ENCODE results near the gene WFIKKN2. TPM values are rescaled to one million over a fixed set of nuclear protein-coding genes. Genes with fewer than 3 reads are reported as not detected.
"Not testable (repeated sequence)": the region's sequence is repeated elsewhere in the genome, so short reads cannot be mapped to it uniquely, and the experiment has no call there.

Gene WFIKKN2
- total RNA-seq, 1 experiment from 2014 or later, result 0.11 TPM

- Mint-ChIP-seq H3K4me3 (no peak overlapping the region), H3K9me3 (no peaks in the 10 kb centered on the region), H3K36me3 (no peaks in the 10 kb centered on the region), H3K27ac (no peak overlapping the region), H3K4me1 (peaks cover 9% of the 10 kb centered on the region), H3K27me3 (ENCODE audit: low read depth) (no peaks in the 10 kb centered on the region)
- ChIA-PET POLR2A (no interaction called here), CTCF (interaction anchor here (1.3 kb wide), 1 partner anchor 77 kb away, joined by 3 read pairs; no protein-coding TSS in a partner anchor)
- ATAC-seq (no peak), DNase-seq (ENCODE audit: low spot score) (no peak)
- TF ChIP-seq ZNF121 (CRISPR knock-in tag; IDR thresholded peaks at IDR 0.05) (peak; percentile 84), PREB (CRISPR knock-in tag; IDR thresholded peaks at IDR 0.05; ENCODE audit: borderline replicate concordance) (no peak)
These were observed 37.5 kb downstream of the WFIKKN2 start for GRCh38 chr17:50872710-50873424.

GRCh38 chr17:50875074-50875473, 39.7 kb downstream of the WFIKKN2 start:
- no peak for TF ChIP-seq STAT6 (CRISPR knock-in tag; conservative IDR thresholded peaks at IDR 0.05; ENCODE audit: low read depth)
- TF ChIP-seq NFYB (CRISPR knock-in tag; conservative IDR thresholded peaks at IDR 0.05; ENCODE audit: low read depth), result no peak
- no peak for TF ChIP-seq JAZF1 (CRISPR knock-in tag; IDR thresholded peaks at IDR 0.05)
- no peak for TF ChIP-seq ELF4 (CRISPR knock-in tag; IDR thresholded peaks at IDR 0.05; ENCODE audit: low read depth)
- no peak for TF ChIP-seq ATF1 (CRISPR knock-in tag; IDR thresholded peaks at IDR 0.05)
- TF ChIP-seq NR1H2 (CRISPR knock-in tag; IDR thresholded peaks at IDR 0.05), result no peak
- no peak for TF ChIP-seq KAT7 (CRISPR knock-in tag; IDR thresholded peaks at IDR 0.05; ENCODE audit: borderline replicate concordance)
- no peak for TF ChIP-seq MLX (CRISPR knock-in tag; IDR thresholded peaks at IDR 0.05)
- ChIA-PET POLR2A (no interaction called here), CTCF (interaction anchor here (1.3 kb wide), 1 partner anchor 11 kb away, joined by 3 read pairs; no protein-coding TSS in a partner anchor)
- DNase-seq (ENCODE audit: low spot score) (no peak), ATAC-seq (no peak)
- no peaks in the 10 kb centered on the region; the same call in 1 of the 2 replicates for H3K27me3 Mint-ChIP-seq (ENCODE audit: low read depth)
- no peak overlapping the region for H3K27ac Mint-ChIP-seq
- no peaks in the 10 kb centered on the region for H3K4me1 Mint-ChIP-seq
- H3K9me3 Mint-ChIP-seq, result peaks cover 2% of the 10 kb centered on the region
- H3K36me3 Mint-ChIP-seq, result peaks cover 2% of the 10 kb centered on the region
- no peak overlapping the region for H3K4me3 Mint-ChIP-seq

- POLR2A ChIA-PET, result interaction anchor here (1.4 kb wide), 1 partner anchor 10 kb away, joined by 7 read pairs; the partner anchor contains the start of gene TOB1
- H3K4me3 Mint-ChIP-seq; CTCF ChIA-PET; DNase-seq (ENCODE audit: low spot score); H3K9me3 Mint-ChIP-seq; H3K36me3 Mint-ChIP-seq; H3K4me1 Mint-ChIP-seq; H3K27me3 Mint-ChIP-seq (ENCODE audit: low read depth); H3K27ac Mint-ChIP-seq; ATAC-seq: not testable (repeated sequence)
- 0 out of 2 replicates have a peak, but pooled peaks have one; percentile 8 for TF ChIP-seq HMGA2 (CRISPR knock-in tag; IDR thresholded peaks at IDR 0.05)
These were observed 41.7 kb downstream of the WFIKKN2 start for GRCh38 chr17:50877042-50877441.

GRCh38 chr17:50877838-50878237, 42.5 kb downstream of the WFIKKN2 start:
- H3K36me3 Mint-ChIP-seq, result peaks cover 4% of the 10 kb centered on the region
- POLR2A ChIA-PET, result no interaction called here
- TF ChIP-seq SMAD4 (CRISPR knock-in tag; IDR thresholded peaks at IDR 0.05) (no peak), ZNF263 (CRISPR knock-in tag; IDR thresholded peaks at IDR 0.05; ENCODE audit: low read depth) (no peak), KAT7 (CRISPR knock-in tag; IDR thresholded peaks at IDR 0.05; ENCODE audit: borderline replicate concordance) (no peak), E2F4 (CRISPR knock-in tag; IDR thresholded peaks at IDR 0.05; ENCODE audit: borderline replicate concordance, low read depth) (no peak), PRDM15 (CRISPR knock-in tag; IDR thresholded peaks at IDR 0.05) (no peak), ATF6 (CRISPR knock-in tag; IDR thresholded peaks at IDR 0.05) (no peak)

More at GRCh38 chr17:50877838-50878237, 42.5 kb downstream of the WFIKKN2 start:
- no peak for DNase-seq (ENCODE audit: low spot score)
- H3K9me3 Mint-ChIP-seq, result peaks cover 4% of the 10 kb centered on the region
- H3K4me1 Mint-ChIP-seq, result no peaks in the 10 kb centered on the region
- H3K27me3 Mint-ChIP-seq (ENCODE audit: low read depth), result no peaks in the 10 kb centered on the region; the same call in 1 of the 2 replicates
- no peak overlapping the region for H3K27ac Mint-ChIP-seq
- H3K4me3 Mint-ChIP-seq, result no peak overlapping the region
- ATAC-seq, result no peak
- CTCF ChIA-PET, result no interaction called here
